SK-N-SH treated with all-trans-retinoic acid at 6 μM for 48 hours (cell line): ENCODE results near the gene MYO3A.

Experiments
- BACH2 ChIP-seq: fragments of 250-450 bp; sonication (Bioruptor Pico); IDR thresholded peaks from 2 replicates; pipeline ENCODE4 v1.9.0; 2021; ENCODE audit warnings: mild to moderate bottlenecking, borderline replicate concordance
- CSRNP3 ChIP-seq: fragments of 250-450 bp; sonication (Bioruptor Pico); IDR thresholded peaks from 2 replicates; pipeline ENCODE4 v1.5.1; 2021; ENCODE audit warnings: mild to moderate bottlenecking, moderate library complexity
- GLIS3 ChIP-seq: fragments of 250-450 bp; sonication (Bioruptor Pico); IDR thresholded peaks from 2 replicates; pipeline ENCODE4 v1.5.0; 2020; ENCODE audit warnings: mild to moderate bottlenecking, moderate library complexity
- PATZ1 ChIP-seq: fragments of 250-450 bp; sonication (Bioruptor Pico); IDR thresholded peaks from 2 replicates; pipeline ENCODE4 v1.8.0; 2020; ENCODE audit warnings: mild to moderate bottlenecking, moderate library complexity, borderline replicate concordance
- PPARA ChIP-seq: fragments of 250-450 bp; sonication (Bioruptor Pico); IDR thresholded peaks from 2 replicates; pipeline ENCODE4 v1.5.0; 2020; ENCODE audit warnings: mild to moderate bottlenecking, borderline replicate concordance
- TSHZ2 ChIP-seq: fragments of 250-450 bp; sonication (Bioruptor Pico); IDR thresholded peaks from 2 replicates; pipeline ENCODE4 v1.5.0; 2020; ENCODE audit warnings: mild to moderate bottlenecking, moderate library complexity
- ZFP3 ChIP-seq: fragments of 250-450 bp; sonication (Bioruptor Pico); IDR thresholded peaks from 2 replicates; pipeline ENCODE4 v1.5.0; 2020; ENCODE audit warnings: mild to moderate bottlenecking, moderate library complexity
- ZFP30 ChIP-seq: fragments of 450-650 bp; formaldehyde crosslinking; IDR thresholded peaks from 2 replicates; pipeline ENCODE4 v1.5.0; 2022; ENCODE audit warnings: mild to moderate bottlenecking, moderate library complexity

- TF ChIP-seq TSHZ2 (CRISPR knock-in tag) (no peak), BACH2 (CRISPR knock-in tag) (no peak), GLIS3 (CRISPR knock-in tag) (no peak), CSRNP3 (CRISPR knock-in tag) (no peak), ZFP30 (no peak), PATZ1 (CRISPR knock-in tag) (no peak), PPARA (no peak), ZFP3 (CRISPR knock-in tag) (no peak)
Observed at GRCh38 chr10:26173837-26174236, 239.8 kb downstream of the MYO3A start.
